PC-3 (cell line): ENCODE measurements around the gene NAPB.

Source experiments
- EZH2phosphoT487 ChIP-seq: fragments of 300-600 bp; sonication (generic); IDR thresholded peaks from 2 replicates; pipeline ENCODE4 v1.6.1; 2018; ENCODE audit warnings: mild to moderate bottlenecking, antibody characterized with exemption, low read length, borderline replicate concordance
- TF ChIP-seq, protein P1 (sequence below): fragments of 300-600 bp; sonication (generic); conservative IDR thresholded peaks from 2 replicates; pipeline ENCODE4 v1.5.1; 2017; ENCODE audit warnings: antibody characterized with exemption, low read depth, mild to moderate bottlenecking, low read length

GRCh38 chr20:23379772-23380171, 41.5 kb downstream of the NAPB start:
- no peak for TF ChIP-seq EZH2phosphoT487
- TF ChIP-seq, protein P1, sequence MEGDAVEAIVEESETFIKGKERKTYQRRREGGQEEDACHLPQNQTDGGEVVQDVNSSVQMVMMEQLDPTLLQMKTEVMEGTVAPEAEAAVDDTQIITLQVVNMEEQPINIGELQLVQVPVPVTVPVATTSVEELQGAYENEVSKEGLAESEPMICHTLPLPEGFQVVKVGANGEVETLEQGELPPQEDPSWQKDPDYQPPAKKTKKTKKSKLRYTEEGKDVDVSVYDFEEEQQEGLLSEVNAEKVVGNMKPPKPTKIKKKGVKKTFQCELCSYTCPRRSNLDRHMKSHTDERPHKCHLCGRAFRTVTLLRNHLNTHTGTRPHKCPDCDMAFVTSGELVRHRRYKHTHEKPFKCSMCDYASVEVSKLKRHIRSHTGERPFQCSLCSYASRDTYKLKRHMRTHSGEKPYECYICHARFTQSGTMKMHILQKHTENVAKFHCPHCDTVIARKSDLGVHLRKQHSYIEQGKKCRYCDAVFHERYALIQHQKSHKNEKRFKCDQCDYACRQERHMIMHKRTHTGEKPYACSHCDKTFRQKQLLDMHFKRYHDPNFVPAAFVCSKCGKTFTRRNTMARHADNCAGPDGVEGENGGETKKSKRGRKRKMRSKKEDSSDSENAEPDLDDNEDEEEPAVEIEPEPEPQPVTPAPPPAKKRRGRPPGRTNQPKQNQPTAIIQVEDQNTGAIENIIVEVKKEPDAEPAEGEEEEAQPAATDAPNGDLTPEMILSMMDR, result no peak
